Upper lobe of left lung (tissue), 6 donors: Measurements from ENCODE around the gene CACNA1H. TPM values are rescaled to one million over a fixed set of nuclear protein-coding genes. Genes with fewer than 3 reads are reported as not detected.

Experiments used
- ATAC-seq, 2 donors: fragments of 200-7000 bp; cut with Tn5 transposase; one replicate each; pipeline ENCODE4 v1.9.1; 2022; ENCODE audit warnings: mild to moderate bottlenecking in 2 of 2, moderate library complexity in 2 of 2; ENCODE audit not compliant: low FRiP score in 2 of 2
- DNase-seq, 2 donors: peaks; one replicate each; pipeline ENCODE4 v3.0.0-alpha.2; 2019 to 2020
- H3K27ac ChIP-seq, 4 donors: fragments of 200-600 bp; sonication (generic); one replicate each; pipeline ENCODE4 v1.5.1; 2016 to 2019
- H3K27me3 ChIP-seq, 4 donors: fragments of 200-600 bp; sonication (generic); one replicate each; pipeline ENCODE4 v1.5.1; 2017 to 2019
- H3K36me3 ChIP-seq, 4 donors: fragments of 200-600 bp; sonication (generic); one replicate each; pipeline ENCODE4 v1.5.1; 2016 to 2019
- H3K4me1 ChIP-seq, 4 donors: fragments of 200-600 bp; sonication (generic); one replicate each; pipeline ENCODE4 v1.5.1; 2018 to 2019
- H3K4me3 ChIP-seq, 4 donors: fragments of 200-600 bp; sonication (generic); one replicate each; pipeline ENCODE4 v1.5.1; 2017 to 2019; ENCODE audit warnings: mild to moderate bottlenecking in 2 of 4, moderate library complexity in 1 of 4
- H3K9me3 ChIP-seq, 4 donors: fragments of 200-600 bp; sonication (generic); one replicate each; pipeline ENCODE4 v1.5.1; 2018 to 2019
- CTCF ChIP-seq, 6 experiments: fragments of 450-650 bp in 4 of 6; fragments of 200-600 bp in 2 of 6; sonication (generic) in 2 of 6; IDR thresholded peaks; one replicate each; pipeline ENCODE4 v1.5.1; 2016 to 2019; ENCODE audit warnings: antibody characterized with exemption in 6 of 6
- EP300 ChIP-seq, 4 donors: sonication (generic); formaldehyde crosslinking; IDR thresholded peaks; one replicate each; pipeline ENCODE4 v1.5.1; 2017; ENCODE audit warnings: antibody characterized with exemption in 4 of 4, control low read depth in 2 of 4
- POLR2A ChIP-seq, 4 donors: fragments of 450-650 bp; IDR thresholded peaks; one replicate each; pipeline ENCODE4 v1.5.1; 2016 to 2017; ENCODE audit warnings: antibody characterized with exemption in 4 of 4, mild to moderate bottlenecking in 2 of 4
- POLR2AphosphoS5 ChIP-seq, 2 donors: sonication (generic); formaldehyde crosslinking; IDR thresholded peaks; one replicate each; pipeline ENCODE4 v1.5.1; 2017; ENCODE audit warnings: antibody characterized with exemption in 2 of 2
- WGBS, 2 donors: methylation state at CpG; one replicate each; pipeline ENCODE4 v1.1.5; 2017 to 2018; 5-methylcytosine and 5-hydroxymethylcytosine counted together
- total RNA-seq, 6 donors: library from RNA; depleted of rRNA in 4 of 6; stranded (reverse); fragments of >200 nt in 4 of 6; gene quantifications; one replicate each; pipeline versions ENCODE4 v1.1.0 to v1.2.1, GENCODE V29; 2016 to 2021
- donor health status: DM: no; HTN: no; CAD: no; lungs with moderate emphysema.
- donor health status: DM: no; HTN: yes; CAD: no; lungs with severe emphysema.

CACNA1H gene
- total RNA-seq, 6 donors from 2014 or later = 6.4 to 46.1 (median 9.3) TPM

GRCh38 chr16:1212616-1213194 lies 59.8 kb downstream of the CACNA1H start:
- no peaks in the 10 kb centered on the region for H3K27me3 ChIP-seq
- H3K4me3 ChIP-seq = no peak overlapping the region
- WGBS, 2 donors = 86 to 91% methylated on average over 8 to 20 of the region's 40 CpGs
- no peak for ATAC-seq
- no peaks in the 10 kb centered on the region for H3K36me3 ChIP-seq
- no peak overlapping the region for H3K27ac ChIP-seq
- no peaks in the 10 kb centered on the region for H3K9me3 ChIP-seq
- DNase-seq = peak in 1 of 2 donors; percentile 79
- H3K4me1 ChIP-seq = no peaks in the 10 kb centered on the region
- TF ChIP-seq POLR2AphosphoS5 (IDR thresholded peaks at IDR 0.05) (no peak), EP300 (IDR thresholded peaks at IDR 0.05) (no peak), CTCF (IDR thresholded peaks at IDR 0.05) (no peak), POLR2A (IDR thresholded peaks at IDR 0.05) (no peak)

GRCh38 chr16:1213231-1213630 lies 60.3 kb downstream of the CACNA1H start:
- 80% methylated on average over 7 of the region's 8 CpGs; no CpG with 5 or more reads in 1 of the 2 donors for WGBS, 2 donors
- no peaks in the 10 kb centered on the region for H3K27me3 ChIP-seq
- no peak for TF ChIP-seq CTCF (IDR thresholded peaks at IDR 0.05)
- TF ChIP-seq EP300 (IDR thresholded peaks at IDR 0.05) = no peak
- no peak for TF ChIP-seq POLR2A (IDR thresholded peaks at IDR 0.05)
- no peak for TF ChIP-seq POLR2AphosphoS5 (IDR thresholded peaks at IDR 0.05)

GRCh38 chr16:1213796-1214372 lies 61.0 kb downstream of the CACNA1H start:
- Histone ChIP-seq H3K36me3 (no peaks in the 10 kb centered on the region), H3K9me3 (no peaks in the 10 kb centered on the region), H3K27me3 (no peaks in the 10 kb centered on the region), H3K4me3 (no peak overlapping the region), H3K27ac (no peak overlapping the region), H3K4me1 (no peaks in the 10 kb centered on the region)
- TF ChIP-seq POLR2A (IDR thresholded peaks at IDR 0.05) = no peak
- TF ChIP-seq CTCF (IDR thresholded peaks at IDR 0.05) = no peak
- no peak for TF ChIP-seq EP300 (IDR thresholded peaks at IDR 0.05)
- no peak for TF ChIP-seq POLR2AphosphoS5 (IDR thresholded peaks at IDR 0.05)
- WGBS, 2 donors = 81 to 82% methylated on average over 23 to 25 of the region's 25 CpGs
- DNase-seq = peak in 1 of 2 donors; percentile 78
- no peak for ATAC-seq

More at GRCh38 chr16:1213231-1213630, 60.3 kb downstream of the CACNA1H start:
- H3K36me3 ChIP-seq = no peaks in the 10 kb centered on the region
- no peak overlapping the region for H3K4me3 ChIP-seq
- H3K9me3 ChIP-seq = no peaks in the 10 kb centered on the region
- ATAC-seq = no peak
- H3K27ac ChIP-seq = no peak overlapping the region
- no peaks in the 10 kb centered on the region for H3K4me1 ChIP-seq
- DNase-seq = peak in 1 of 2 donors; percentile 75

GRCh38 chr16:1214719-1215118 lies 61.8 kb downstream of the CACNA1H start:
- Histone ChIP-seq H3K36me3 (no peaks in the 10 kb centered on the region), H3K27ac (no peak overlapping the region), H3K9me3 (no peaks in the 10 kb centered on the region), H3K27me3 (no peaks in the 10 kb centered on the region), H3K4me3 (no peak overlapping the region), H3K4me1 (no peaks in the 10 kb centered on the region)
- WGBS, 2 donors = 55 to 85% methylated on average over 4 to 13 of the region's 16 CpGs
- ATAC-seq (no peak), DNase-seq (peak in 1 of 2 donors; percentile 76)
- TF ChIP-seq POLR2AphosphoS5 (IDR thresholded peaks at IDR 0.05) = no peak
- TF ChIP-seq CTCF (IDR thresholded peaks at IDR 0.05) = no peak
- TF ChIP-seq EP300 (IDR thresholded peaks at IDR 0.05) = no peak
- no peak for TF ChIP-seq POLR2A (IDR thresholded peaks at IDR 0.05)
